Forelimb muscle (tissue), 1 donor: ENCODE results near the gene FRMPD4. TPM values are rescaled to one million over a fixed set of nuclear protein-coding genes. Genes with fewer than 3 reads are reported as not detected.
A peak's percentile ranks its signal among the peaks of the same experiment; 100 is the strongest.

ENCODE experiments used
- DNase-seq: peaks from one replicate; pipeline ENCODE4 v3.0.0-alpha.2; 2013; ENCODE audit warnings: low read depth
- polyA plus RNA-seq: library from polyadenylated mRNA; unstranded; fragments of 120-200 nt; gene quantifications from one replicate; pipeline ENCODE4 v1.2.1, GENCODE V29; 2013; ENCODE audit not compliant: insufficient read length

The FRMPD4 gene
- polyA plus RNA-seq, 1 donor: 0.92 TPM

DNA sequence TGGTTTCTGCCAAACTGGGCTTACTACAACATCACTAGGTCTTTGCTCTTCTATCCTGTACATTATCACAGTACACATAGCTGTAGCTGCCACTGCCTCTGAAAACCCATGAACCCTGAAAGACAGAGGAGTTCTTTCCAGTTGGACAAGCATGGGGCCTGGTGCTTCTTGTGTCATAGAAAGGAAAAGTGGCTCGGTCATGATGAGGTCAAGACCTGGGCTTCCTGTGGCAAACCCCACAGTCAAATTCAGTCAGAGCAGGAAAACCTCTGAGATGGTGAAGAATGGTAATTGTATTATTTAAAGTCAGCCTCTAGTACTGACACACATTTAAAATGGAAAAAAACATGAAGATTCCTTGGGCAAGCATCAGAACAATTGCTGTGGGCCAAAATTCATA lies 519.6 kb downstream of the FRMPD4 start:
- no peak for DNase-seq

- DNase-seq: no peak
These were observed 523.2 kb downstream of the FRMPD4 start for GRCh38 chrX:12661464-12661863.

- no peak for DNase-seq
These were observed 534.3 kb downstream of the FRMPD4 start for GRCh38 chrX:12672367-12673106.

DNA sequence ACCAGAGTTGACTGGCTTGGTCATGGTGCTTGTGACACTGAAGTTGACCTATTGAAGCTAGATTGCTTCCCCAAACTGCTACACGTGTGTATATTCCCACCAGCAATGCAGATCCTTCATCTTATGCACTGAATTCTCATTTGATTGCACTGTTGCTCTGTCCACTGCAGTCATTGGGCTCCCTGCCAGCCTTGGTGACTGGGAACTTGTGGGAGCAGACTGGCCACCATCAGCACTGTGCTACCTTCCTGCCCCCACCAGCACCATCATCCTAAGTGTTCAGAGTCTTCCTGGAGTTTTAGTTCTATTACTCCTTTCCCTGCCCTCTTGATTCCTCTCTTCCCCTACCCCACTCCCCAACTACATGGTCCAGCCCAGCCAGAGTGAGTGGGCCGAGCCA lies 535.2 kb downstream of the FRMPD4 start:
- no peak for DNase-seq

- no peak for DNase-seq
These were observed 541.2 kb downstream of the FRMPD4 start for GRCh38 chrX:12679522-12679921.

DNA sequence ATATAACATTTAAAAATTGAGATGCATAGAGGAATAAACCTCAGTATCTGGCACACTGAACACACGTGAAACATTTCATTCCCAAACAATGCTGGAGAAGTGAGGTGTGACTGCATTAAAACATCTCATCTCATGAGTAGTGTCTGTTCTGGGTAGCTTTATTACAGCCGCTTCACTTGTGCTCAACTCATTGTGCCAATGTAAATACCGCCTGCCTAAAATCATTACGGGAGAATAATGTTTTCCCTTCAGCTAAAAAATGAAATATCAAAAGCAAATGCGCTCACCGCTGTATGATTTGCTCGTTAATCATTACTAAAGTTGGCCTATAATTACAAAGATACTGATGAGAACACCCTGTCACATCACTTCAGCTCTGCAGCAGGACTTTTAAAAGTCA lies 542.8 kb downstream of the FRMPD4 start:
- DNase-seq: no peak

DNA sequence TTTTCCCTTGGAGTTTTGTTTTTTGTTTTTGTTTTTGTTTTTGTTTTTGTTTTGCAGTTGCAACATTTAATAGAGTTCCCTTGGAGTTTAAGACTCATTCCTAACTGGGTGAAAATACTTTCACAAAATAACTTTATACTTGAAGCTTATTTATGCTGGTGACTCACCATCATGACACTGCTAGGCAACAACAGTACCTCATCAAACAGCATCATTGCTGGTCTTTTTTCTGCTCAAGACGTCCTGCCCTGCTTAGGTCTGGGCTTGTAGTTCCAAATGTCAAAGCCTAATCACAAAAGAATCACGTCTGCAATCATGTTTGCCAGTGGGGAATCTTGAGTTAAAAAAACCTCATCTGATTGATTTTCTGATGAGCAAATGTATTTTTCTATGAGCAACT lies 547.3 kb downstream of the FRMPD4 start:
- no peak for DNase-seq

- DNase-seq: no peak
These were observed 548.1 kb downstream of the FRMPD4 start for GRCh38 chrX:12686331-12686730.

DNA sequence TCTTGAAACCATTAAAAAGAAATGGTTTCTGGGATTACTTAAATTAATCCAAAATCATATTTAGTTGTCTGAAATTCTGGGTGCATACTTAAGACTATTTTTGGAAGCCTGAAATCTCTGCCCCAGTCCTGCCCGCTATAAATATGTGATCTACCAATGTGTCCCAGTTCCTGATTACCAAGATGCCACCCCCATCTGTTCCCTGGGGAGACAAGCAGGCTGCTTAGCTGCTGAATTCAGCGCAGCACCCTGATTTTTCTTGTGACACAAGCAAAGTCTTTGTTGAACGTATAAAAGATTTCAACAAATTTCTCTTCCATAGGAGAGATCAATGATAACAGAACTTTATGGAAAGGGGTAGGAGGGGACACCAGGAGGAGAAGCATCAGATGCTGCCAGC lies 552.4 kb downstream of the FRMPD4 start:
- DNase-seq: no peak

GRCh38 chrX:12693754-12694153 lies 555.5 kb downstream of the FRMPD4 start:
- no peak for DNase-seq

DNA sequence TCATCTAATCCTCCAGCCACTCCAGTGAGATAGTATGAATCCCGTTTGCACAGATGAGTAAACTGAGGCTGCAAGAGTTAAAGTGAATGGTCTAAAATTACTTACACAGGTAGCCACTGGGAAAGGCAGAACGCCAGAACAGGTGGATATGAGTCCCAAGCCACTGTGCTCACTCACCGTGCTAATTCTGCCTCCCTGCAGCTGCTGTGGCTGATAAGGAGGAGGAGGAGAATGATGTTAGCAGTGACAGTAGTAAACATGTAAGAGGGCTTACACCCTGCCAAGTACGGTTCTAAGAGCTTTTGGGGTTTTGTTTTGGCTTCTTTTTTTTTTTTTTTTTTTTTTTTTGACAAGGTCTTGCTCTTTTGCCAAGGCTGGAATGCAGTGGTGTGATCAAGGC lies 562.5 kb downstream of the FRMPD4 start:
- no peak for DNase-seq

- DNase-seq: peak; percentile 6
These were observed 563.4 kb downstream of the FRMPD4 start for GRCh38 chrX:12701628-12702027.

DNA sequence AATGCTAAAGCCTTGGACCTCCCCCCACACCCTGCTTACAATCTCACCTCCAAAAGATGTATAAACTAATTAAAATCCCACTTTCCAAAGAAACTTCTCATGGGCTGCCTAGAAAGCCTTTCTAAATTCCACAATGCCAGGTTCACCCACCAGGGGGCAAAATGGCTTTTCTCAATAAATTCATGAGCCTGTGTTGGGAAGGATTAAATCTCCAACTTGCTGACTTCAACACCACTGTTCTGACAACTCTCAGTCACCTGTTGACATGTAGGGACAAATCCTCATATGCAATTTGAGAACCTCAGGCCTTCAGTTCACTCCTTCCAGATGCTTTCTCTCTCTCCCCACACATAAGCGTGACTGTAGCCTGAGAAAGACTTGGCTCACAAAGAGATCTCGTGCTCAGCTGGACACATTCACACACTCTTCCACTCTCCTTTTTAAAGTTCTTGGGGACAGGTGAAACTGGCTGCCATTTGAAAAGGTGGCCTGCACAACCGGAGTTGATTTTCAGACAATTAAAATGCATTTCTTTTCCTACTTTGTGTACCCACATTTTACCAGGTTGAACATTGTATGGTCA lies 564.3 kb downstream of the FRMPD4 start:
- no peak for DNase-seq

GRCh38 chrX:12704706-12705105 lies 566.4 kb downstream of the FRMPD4 start:
- no peak for DNase-seq

- DNase-seq: no peak
These were observed 570.8 kb downstream of the FRMPD4 start for GRCh38 chrX:12709047-12709446.

GRCh38 chrX:12711435-12712040 lies 573.3 kb downstream of the FRMPD4 start:
- no peak for DNase-seq

GRCh38 chrX:12716574-12716973 lies 578.3 kb downstream of the FRMPD4 start:
- no peak for DNase-seq

DNA sequence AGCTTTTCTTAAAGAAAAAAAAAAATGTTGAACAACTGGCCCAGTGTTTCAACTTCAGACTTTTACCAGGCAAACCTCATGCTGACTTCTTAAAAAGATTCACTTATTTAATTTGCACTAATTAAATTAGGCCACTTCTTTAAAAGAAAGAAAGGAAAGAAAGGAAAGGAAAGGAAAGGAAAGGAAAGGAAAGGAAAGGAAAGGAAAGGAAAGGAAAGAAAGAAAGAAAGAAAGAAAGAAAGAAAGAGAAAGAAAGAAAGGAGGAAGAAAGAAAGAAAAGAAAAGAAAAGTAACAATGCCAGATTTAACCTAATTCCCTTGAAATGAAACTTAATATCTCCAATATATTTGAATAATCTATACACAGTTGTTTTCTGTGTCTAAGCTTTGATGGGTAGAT lies 581.6 kb downstream of the FRMPD4 start:
- no peak for DNase-seq

GRCh38 chrX:12721042-12721441 lies 582.8 kb downstream of the FRMPD4 start:
- no peak for DNase-seq

DNA sequence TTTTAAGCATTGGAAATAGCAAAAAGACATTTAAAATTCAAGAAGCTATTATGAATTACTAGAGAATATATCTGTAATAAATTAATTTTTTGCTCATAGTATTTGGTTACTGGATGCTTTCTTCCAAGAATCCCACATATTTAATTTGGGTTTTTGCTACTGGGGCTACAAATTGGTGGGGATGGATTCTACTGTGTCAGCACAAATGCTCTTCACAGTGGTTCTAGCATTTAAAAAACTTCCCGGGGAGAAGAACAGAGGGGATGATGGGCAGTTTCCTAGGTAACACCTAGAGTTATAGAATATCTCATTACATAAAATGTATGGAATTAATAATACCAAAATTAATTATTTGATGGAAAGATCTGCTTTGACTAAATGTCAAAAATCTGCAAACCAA lies 584.0 kb downstream of the FRMPD4 start:
- DNase-seq: no peak

- DNase-seq: no peak
These were observed 603.1 kb downstream of the FRMPD4 start for GRCh38 chrX:12741416-12741815.

DNA sequence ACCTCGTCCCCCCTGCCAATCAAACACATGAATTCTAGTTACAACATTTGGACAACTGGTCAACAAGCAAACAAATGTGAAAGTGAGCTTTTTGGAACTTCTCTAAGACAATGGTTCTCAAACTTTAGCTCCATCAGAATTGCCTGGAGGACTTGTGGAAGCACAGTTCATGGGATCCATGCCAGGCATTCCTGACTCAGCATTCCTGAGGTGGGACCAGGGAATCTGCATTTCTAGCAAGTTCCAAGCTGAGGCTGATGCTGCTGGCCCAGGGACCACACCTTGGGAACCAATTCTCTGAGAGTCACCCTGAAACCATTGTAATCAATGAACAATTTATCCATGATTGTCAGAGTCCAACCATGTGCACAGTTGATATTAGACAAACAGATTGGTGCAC lies 609.2 kb downstream of the FRMPD4 start:
- DNase-seq: no peak

DNA sequence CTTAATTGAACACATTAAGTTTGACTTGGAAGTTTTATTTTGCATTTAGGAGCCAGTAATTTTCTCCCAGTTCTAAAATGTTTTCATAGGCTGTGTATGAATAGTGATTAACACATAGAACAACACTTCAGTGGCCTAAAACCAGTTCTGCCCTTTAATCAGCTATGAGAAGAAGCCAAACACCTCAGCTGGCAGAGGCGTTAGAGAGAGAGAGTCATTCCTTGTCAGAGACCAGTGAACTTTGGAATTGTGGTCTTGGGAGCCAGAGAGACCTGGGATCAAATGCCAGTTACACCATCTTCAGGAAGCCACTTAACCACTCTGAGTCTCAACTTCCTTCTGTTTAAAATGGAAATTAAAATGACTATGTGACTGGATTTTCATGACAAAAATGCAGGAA lies 613.6 kb downstream of the FRMPD4 start:
- no peak for DNase-seq
